Thyroid gland (tissue), 4 donors: ENCODE results near the gene SDHB. TPM values are rescaled to one million over a fixed set of nuclear protein-coding genes. Genes with fewer than 3 reads are reported as not detected.

Source experiments
- DNase-seq, 2 donors: peaks; one replicate each; pipeline ENCODE4 v3.0.0-alpha.2; 2019
- H3K27ac ChIP-seq, 3 donors: fragments of 200-600 bp; sonication (generic); 1 replicate in 2 of 3; 2 replicates in 1 of 3; pipeline ENCODE4 v1.5.1; 2016 to 2019; ENCODE audit warnings: mild to moderate bottlenecking in 1 of 3, moderate library complexity in 1 of 3
- H3K27me3 ChIP-seq: fragments of 200-600 bp; sonication (generic); one replicate; pipeline ENCODE4 v1.5.1; 2019
- H3K36me3 ChIP-seq, 2 donors: fragments of 200-600 bp; sonication (generic); one replicate each; pipeline ENCODE4 v1.5.1; 2016 to 2019
- H3K4me1 ChIP-seq, 2 donors: fragments of 200-600 bp; sonication (generic); one replicate each; pipeline ENCODE4 v1.5.1; 2017 to 2019
- H3K4me3 ChIP-seq, 3 donors: fragments of 200-600 bp; sonication (generic); replicated peaks in 1 of 3; 1 replicate in 2 of 3; 2 replicates in 1 of 3; pipeline ENCODE4 v1.5.1; 2016; ENCODE audit warnings: mild to moderate bottlenecking in 1 of 3
- H3K9me3 ChIP-seq: fragments of 200-600 bp; sonication (generic); one replicate; pipeline ENCODE4 v1.5.1; 2017
- CTCF ChIP-seq, 6 experiments: fragments of 200-600 bp in 3 of 6; fragments of 450-650 bp in 3 of 6; sonication (generic) in 3 of 6; IDR thresholded peaks; one replicate each; pipeline ENCODE4 v1.5.1; 2016 to 2019; ENCODE audit warnings: antibody characterized with exemption in 6 of 6, mild to moderate bottlenecking in 2 of 6, inconsistent platforms in 1 of 6, moderate library complexity in 1 of 6
- POLR2A ChIP-seq, 2 donors: fragments of 450-650 bp; IDR thresholded peaks; one replicate each; pipeline ENCODE4 v1.6.1; 2017; ENCODE audit warnings: antibody characterized with exemption in 2 of 2, mild to moderate bottlenecking in 2 of 2, moderate library complexity in 1 of 2
- WGBS, 2 donors: methylation state at CpG; one replicate each; pipeline ENCODE4 v1.1.5; 2017; 5-methylcytosine and 5-hydroxymethylcytosine counted together
- intact Hi-C: fragments of 100-400 bp; cut with DNase I; formaldehyde crosslinking; loops from one replicate; pipeline ENCODE4 v1.15.1; 2023
- total RNA-seq, 4 donors: library from RNA; depleted of rRNA; stranded (reverse); fragments of >200 nt; gene quantifications; one replicate each; pipeline ENCODE4 v1.2.3, GENCODE V29; 2016

The SDHB gene
- total RNA-seq, 4 donors from 2014 or later: 112 to 162 (median 136) TPM

DNA sequence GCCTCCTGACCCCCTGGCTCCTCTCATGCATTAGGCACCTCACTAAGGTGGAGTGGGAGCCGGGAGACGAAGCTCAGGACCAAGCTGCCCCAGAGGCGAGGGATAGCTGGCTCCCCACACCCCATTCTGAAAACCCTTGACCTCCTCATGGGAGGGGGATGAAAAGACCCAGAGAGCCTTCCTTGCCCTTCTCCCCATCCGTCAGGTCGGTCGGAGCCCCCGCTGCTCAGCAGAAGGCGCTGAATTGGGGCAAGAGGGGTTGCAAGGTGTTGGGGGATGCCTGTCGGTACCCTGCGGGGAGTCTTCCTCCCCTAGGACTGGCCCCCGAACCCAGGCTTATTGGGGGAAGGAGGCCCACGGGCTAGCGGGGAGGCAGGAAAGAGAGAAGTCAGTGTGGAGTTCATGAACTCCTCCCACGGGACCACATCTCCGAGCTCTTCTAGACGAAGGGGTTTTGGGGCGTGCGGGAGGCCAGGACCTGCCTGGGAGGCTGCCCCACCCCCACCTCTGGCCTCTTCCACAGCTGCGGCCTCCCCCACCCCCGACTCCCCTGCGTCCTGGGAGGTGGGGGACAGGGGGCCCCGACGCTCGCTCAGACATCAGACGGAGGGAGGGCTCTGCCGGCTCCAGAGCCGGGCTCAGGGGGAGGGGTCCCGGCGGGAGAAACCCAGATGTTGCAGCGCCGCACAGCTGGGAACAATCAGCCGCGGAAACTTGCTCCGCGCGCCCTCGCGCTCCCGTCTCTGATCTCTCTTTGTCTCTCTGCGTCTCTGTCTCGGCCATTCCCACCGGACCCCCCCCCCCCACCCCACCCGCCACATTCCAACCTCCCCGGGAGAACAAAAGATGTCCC lies 74.1 kb downstream of the SDHB start:
- WGBS, 2 donors: 24 to 41% methylated on average over 19 to 34 of the region's 44 CpGs
- peaks cover 6 to 24% of the 10 kb centered on the region in 2 donors for H3K4me1 ChIP-seq
- peak overlapping the region in 2 of 3 donors; percentile 46 to 49 for H3K27ac ChIP-seq
- no peaks in the 10 kb centered on the region for H3K27me3 ChIP-seq
- intact Hi-C loops: no loop called here
- no peak for DNase-seq
- TF ChIP-seq CTCF (IDR thresholded peaks at IDR 0.05) (no peak), POLR2A (IDR thresholded peaks at IDR 0.05) (no peak)
- H3K9me3 ChIP-seq: no peaks in the 10 kb centered on the region
- H3K4me3 ChIP-seq: peak overlapping the region in 1 of 3 donors; percentile 65
- H3K36me3 ChIP-seq: no peaks in the 10 kb centered on the region

GRCh38 chr1:16978567-16979474 lies 75.0 kb downstream of the SDHB start:
- intact Hi-C loops: no loop called here
- Histone ChIP-seq H3K4me1 (peaks cover 6 to 24% of the 10 kb centered on the region in 2 donors), H3K36me3 (no peaks in the 10 kb centered on the region), H3K9me3 (no peaks in the 10 kb centered on the region), H3K27me3 (no peaks in the 10 kb centered on the region), H3K4me3 (no peak overlapping the region), H3K27ac (peak overlapping the region; percentile 29 to 49 (median 46))
- DNase-seq: peak; percentile 10 to 12
- TF ChIP-seq POLR2A (IDR thresholded peaks at IDR 0.05) (no peak), CTCF (IDR thresholded peaks at IDR 0.05) (no peak)
- WGBS, 2 donors: 73 to 88% methylated on average over 14 to 19 of the region's 20 CpGs

DNA sequence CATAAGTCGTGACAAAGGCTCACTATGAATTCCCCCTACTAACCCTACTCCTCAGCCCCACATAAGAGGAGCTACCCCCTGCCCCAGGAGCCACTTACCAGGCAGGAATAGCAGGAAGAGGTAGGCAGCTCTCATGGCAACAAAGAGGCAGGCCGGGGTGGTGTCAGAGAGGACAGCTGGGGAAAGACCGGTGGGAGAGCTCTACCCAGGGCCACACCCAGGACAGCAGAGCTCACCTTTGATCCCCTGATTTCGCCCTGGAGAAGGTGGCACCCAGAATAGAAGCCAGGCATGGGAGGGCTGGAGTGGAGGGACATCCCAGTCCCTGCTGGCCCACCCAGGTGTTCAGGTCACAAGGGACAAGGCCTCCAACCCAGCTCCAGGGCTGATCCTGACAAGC lies 75.7 kb downstream of the SDHB start:
- peaks cover 6 to 24% of the 10 kb centered on the region in 2 donors for H3K4me1 ChIP-seq
- H3K27me3 ChIP-seq: no peaks in the 10 kb centered on the region
- peak overlapping the region in 2 of 3 donors; percentile 10 to 46 for H3K27ac ChIP-seq
- H3K36me3 ChIP-seq: no peaks in the 10 kb centered on the region
- TF ChIP-seq POLR2A (IDR thresholded peaks at IDR 0.05) (no peak), CTCF (IDR thresholded peaks at IDR 0.05) (no peak)
- intact Hi-C loops: no loop called here
- no peaks in the 10 kb centered on the region for H3K9me3 ChIP-seq
- no peak overlapping the region for H3K4me3 ChIP-seq
- DNase-seq: no peak
- 81 to 89% methylated on average over 4 of the region's 4 CpGs for WGBS, 2 donors

DNA sequence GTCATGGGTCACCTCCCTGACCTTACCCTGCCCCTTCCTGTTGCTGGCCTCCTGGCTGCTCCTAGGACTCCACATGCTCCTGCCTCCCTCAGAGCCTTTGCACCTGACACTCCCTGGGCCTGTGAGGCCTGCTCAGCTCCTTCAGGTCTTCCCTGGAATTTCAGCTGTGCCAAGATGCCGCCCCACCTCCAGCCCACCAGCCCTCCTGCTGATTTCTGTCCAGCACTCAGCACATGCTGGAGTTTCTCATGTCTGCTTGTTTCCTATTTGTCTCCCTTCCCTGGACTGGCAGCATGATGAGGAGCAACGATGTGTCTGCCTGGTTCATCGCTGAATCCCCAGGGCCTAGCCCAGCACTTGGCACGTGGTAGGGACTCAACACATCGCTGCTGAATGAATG lies 76.5 kb downstream of the SDHB start:
- 93 to 98% methylated on average over 5 of the region's 5 CpGs for WGBS, 2 donors
- no peak for DNase-seq
- H3K4me1 ChIP-seq: peaks cover 6 to 24% of the 10 kb centered on the region in 2 donors
- no peaks in the 10 kb centered on the region for H3K27me3 ChIP-seq
- no peaks in the 10 kb centered on the region for H3K9me3 ChIP-seq
- H3K4me3 ChIP-seq: no peak overlapping the region
- H3K36me3 ChIP-seq: no peaks in the 10 kb centered on the region
- intact Hi-C loops: no loop called here
- H3K27ac ChIP-seq: no peak overlapping the region
- TF ChIP-seq CTCF (IDR thresholded peaks at IDR 0.05) (no peak), POLR2A (IDR thresholded peaks at IDR 0.05) (no peak)
